ENCODE data around the gene RHCG.

RHCG gene

GRCh38 chr15:89521605-89522004 lies 25.2 kb upstream of the RHCG start:
- TF ChIP-seq, protein P1, sequence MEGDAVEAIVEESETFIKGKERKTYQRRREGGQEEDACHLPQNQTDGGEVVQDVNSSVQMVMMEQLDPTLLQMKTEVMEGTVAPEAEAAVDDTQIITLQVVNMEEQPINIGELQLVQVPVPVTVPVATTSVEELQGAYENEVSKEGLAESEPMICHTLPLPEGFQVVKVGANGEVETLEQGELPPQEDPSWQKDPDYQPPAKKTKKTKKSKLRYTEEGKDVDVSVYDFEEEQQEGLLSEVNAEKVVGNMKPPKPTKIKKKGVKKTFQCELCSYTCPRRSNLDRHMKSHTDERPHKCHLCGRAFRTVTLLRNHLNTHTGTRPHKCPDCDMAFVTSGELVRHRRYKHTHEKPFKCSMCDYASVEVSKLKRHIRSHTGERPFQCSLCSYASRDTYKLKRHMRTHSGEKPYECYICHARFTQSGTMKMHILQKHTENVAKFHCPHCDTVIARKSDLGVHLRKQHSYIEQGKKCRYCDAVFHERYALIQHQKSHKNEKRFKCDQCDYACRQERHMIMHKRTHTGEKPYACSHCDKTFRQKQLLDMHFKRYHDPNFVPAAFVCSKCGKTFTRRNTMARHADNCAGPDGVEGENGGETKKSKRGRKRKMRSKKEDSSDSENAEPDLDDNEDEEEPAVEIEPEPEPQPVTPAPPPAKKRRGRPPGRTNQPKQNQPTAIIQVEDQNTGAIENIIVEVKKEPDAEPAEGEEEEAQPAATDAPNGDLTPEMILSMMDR (IDR thresholded peaks at IDR 0.05; ENCODE audit: insufficient read depth, low read depth, low read length, missing control alignments), result no peak
- no peak overlapping the region for H3K4me3 ChIP-seq (ENCODE audit: low read length)
- DNase-seq (ENCODE audit: low read depth), result peak; percentile 77

DNA sequence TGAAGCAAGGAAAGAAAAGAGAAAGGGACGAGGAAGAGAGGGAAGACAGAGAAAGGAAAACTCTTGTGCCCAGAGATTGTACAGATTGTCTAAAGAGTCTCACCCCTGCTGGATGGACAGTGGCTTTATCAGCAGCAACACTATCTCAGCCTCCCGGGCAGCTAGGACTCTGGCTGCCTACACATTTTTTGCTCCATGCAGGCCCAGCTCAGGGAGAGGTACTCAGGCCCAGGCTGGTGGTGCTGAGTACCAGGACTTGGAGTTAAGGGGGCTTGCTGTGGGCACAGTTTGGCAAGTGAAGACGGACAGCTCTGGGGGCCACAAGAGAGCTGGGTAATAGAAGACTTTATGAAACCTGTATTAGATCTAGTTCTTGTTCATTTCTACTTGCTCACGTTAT lies 19.1 kb upstream of the RHCG start:
- TF ChIP-seq, protein P1 (IDR thresholded peaks at IDR 0.05; ENCODE audit: insufficient read depth, low read depth, low read length, missing control alignments), result no peak
- DNase-seq (ENCODE audit: low read depth), result no peak
- no peak overlapping the region for H3K4me3 ChIP-seq (ENCODE audit: low read length)

GRCh38 chr15:89514596-89515406 lies 18.4 kb upstream of the RHCG start:
- no peak overlapping the region for H3K4me3 ChIP-seq (ENCODE audit: low read length)
- peak; percentile 99 for DNase-seq (ENCODE audit: low read depth)
- TF ChIP-seq, protein P1 (IDR thresholded peaks at IDR 0.05; ENCODE audit: insufficient read depth, low read depth, low read length, missing control alignments), result no peak

- peak; percentile 71 for DNase-seq (ENCODE audit: low read depth)
- TF ChIP-seq, protein P1 (IDR thresholded peaks at IDR 0.05; ENCODE audit: insufficient read depth, low read depth, low read length, missing control alignments), result no peak
- H3K4me3 ChIP-seq (ENCODE audit: low read length), result no peak overlapping the region
Measured at GRCh38 chr15:89514186-89514585, 17.8 kb upstream of the RHCG start.

GRCh38 chr15:89513284-89513683 lies 16.9 kb upstream of the RHCG start:
- DNase-seq (ENCODE audit: low read depth), result peak; percentile 90
- TF ChIP-seq, protein P1 (IDR thresholded peaks at IDR 0.05; ENCODE audit: insufficient read depth, low read depth, low read length, missing control alignments), result no peak
- no peak overlapping the region for H3K4me3 ChIP-seq (ENCODE audit: low read length)

GRCh38 chr15:89512631-89513030 lies 16.2 kb upstream of the RHCG start:
- H3K4me3 ChIP-seq (ENCODE audit: low read length), result no peak overlapping the region
- TF ChIP-seq, protein P1 (IDR thresholded peaks at IDR 0.05; ENCODE audit: insufficient read depth, low read depth, low read length, missing control alignments), result no peak
- DNase-seq (ENCODE audit: low read depth), result no peak

Measured in epithelial cell of esophagus (primary cell).